HG03045 (cell line): Measurements from ENCODE around the gene SS18.

Experiments used
- ATAC-seq: cut with Tn5 transposase; IDR thresholded peaks from one replicate; pipeline ENCODE4 v1.9.1; 2021; ENCODE audit warnings: mild to moderate bottlenecking, moderate library complexity; ENCODE audit not compliant: unreplicated experiment

SS18 gene

GRCh38 chr18:26004832-26005231, 85.6 kb downstream of the SS18 start:
- no peak for ATAC-seq

DNA sequence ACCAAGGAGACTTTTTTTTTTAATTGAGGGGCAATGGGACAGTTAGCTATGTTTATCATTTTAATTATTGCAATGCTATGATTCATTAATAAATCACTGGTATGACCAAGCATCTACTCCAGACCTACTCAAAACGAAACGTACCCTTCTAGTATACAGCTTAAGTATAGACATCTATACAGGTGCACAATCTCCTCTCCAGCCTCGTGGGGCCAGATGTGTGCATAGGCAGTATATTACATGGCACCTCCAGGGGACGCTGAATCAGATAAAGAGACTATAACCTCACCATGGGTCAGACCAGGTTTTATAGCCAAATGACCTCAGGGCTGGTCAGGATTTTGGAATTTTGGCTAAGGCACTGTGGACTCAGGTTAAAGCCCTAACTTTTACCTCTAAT, 86.6 kb downstream of the SS18 start:
- no peak for ATAC-seq

DNA sequence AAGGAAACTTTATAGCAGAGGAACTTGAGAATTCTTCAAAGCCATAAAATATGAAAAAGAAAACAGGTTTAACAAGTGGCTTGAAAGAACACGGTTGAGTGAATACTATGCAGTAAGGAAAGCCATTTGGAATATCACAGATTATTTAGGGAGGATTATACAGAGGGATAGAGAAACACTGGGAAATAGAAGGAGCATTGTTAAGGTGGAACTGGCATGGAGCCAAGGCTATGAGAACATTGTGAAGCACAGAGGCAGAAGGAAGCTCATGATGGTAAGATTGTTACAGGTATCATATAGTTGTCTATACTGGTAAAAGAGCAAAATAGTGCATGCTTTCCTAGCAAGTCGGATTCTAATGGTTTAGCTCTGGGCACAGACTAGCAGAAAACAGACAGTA, 87.1 kb downstream of the SS18 start:
- ATAC-seq: no peak

DNA sequence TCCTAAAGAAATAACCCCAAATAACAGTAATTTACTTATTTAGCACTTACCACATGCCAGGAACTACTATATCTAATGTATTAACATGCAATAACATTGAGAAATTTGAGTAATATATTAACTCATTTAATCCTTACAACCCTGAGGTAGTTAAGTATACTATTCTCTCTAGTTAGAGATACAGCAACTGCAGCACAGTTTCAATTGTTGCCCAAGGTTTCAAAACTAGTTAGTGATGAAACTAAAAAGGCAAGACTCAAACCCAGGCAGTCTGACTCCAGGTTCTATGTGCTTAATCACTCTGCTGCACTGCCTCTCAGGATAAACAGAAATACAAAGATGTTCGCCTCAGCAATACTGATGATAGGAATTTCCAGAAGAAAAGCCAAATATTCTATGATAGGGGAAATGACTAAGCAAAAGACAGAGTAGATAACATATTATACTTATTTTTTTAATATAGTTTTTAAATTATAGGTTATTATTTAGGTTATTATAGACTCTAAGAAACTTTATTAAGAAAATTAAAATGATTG, 88.0 kb downstream of the SS18 start:
- no peak for ATAC-seq

- no peak for ATAC-seq
Measured at GRCh38 chr18:25998461-25998860, 92.0 kb downstream of the SS18 start.

- ATAC-seq: no peak
Measured at GRCh38 chr18:25992566-25992965, 97.8 kb downstream of the SS18 start.

DNA sequence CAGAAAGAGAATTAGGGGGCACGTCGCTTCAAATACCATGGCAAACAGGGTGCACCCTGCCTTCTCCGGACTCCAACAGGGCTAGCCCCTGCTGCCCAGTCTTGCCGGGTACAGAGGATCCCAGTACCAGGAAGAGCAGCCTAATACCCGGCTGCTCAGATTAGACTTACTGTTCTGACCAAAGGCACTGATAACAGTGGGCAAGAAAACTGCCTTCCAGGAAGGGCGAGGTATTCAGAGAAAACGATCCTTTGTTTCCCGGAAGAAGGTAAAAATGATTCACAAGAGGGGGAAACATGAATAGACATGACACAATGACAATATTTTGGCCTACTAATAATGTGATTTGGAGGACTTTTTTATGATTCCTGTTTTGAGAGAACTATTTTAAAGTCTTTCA, 99.9 kb downstream of the SS18 start:
- no peak for ATAC-seq

DNA sequence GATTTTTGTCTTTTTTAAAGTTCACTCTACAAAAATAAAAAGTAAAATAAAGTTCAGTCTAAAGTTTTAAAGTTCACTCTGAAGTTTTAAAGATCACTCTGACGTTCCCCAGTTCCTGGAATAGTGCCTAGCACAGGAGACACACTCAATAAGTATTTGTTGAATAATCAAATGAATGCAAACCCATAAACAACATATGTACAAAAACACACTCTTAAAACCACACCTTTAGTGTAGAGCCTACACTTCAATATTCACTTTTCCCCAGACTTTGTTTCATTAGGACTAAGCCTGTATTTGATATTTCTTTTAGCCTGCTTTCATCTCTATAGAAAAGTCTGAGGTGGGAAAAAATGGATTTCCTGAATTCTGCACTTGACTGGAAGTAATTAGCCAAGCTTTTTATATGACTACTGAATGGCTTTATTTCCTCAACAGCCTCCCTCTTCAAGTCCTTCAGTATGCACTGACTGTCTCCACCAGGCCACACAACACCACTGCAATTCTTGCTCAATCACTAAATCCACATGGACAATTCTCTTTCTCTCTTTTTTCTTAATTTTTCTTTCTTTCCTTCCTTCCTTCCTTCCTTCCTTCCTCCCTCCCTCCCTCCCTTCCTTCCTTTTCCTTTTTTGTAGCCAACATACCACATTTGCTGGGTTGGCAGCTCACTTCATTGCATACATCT, 104.6 kb downstream of the SS18 start:
- ATAC-seq: no peak

- ATAC-seq: no peak
Measured at GRCh38 chr18:25983730-25984129, 106.7 kb downstream of the SS18 start.

DNA sequence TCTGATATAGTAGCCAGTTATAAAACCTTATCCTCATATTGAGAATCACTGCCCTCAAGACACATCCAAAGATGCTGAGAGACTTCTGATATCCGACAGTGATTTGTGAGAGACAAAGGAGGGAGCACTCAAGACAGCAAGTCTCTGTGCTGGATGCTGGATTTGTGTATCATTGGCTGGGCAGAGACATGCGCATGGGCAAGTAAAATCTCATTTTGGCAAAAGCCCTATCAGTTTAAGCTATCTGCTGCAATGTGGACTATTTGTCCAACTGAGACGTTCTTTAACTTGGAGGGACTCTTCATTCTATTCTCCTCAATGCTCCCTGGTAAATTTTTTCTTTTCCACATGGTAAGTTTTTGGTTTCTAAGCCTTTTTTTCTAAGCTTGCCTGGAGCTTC, 107.5 kb downstream of the SS18 start:
- no peak for ATAC-seq

- no peak for ATAC-seq
Measured at GRCh38 chr18:25982153-25982552, 108.3 kb downstream of the SS18 start.

DNA sequence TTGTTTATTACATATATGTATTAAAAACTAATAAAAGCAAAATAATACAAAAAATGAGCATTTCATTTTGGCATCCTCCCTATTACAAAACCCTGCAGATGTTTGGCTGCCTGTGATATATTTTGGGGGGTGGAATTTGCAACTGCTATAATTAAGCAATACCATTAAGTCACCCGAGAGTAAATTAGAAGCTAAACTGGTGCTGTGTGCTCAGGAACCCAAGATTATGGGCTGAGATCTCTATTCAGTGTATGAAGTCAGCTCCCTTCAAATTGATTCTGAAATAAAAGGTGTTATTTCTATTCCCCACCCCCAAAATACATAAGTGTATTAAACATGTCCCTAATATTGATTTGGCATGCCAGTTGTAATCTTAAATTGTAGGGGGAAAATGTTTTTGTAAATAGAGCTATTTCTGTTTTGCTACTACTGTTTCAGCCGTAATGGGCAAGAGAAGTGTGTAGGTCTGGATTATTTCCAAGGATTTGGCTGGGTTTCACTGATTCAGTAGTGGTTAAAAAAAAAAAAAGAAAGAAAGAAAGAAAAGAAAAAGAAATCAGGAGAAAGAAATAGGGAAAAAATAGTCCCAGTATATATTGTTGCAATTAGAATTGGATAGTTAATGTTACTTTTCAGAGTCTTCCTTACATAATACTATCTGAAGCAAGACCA, 110.9 kb downstream of the SS18 start:
- ATAC-seq: no peak

- ATAC-seq: no peak
Measured at GRCh38 chr18:25976554-25976953, 113.9 kb downstream of the SS18 start.

- no peak for ATAC-seq
Measured at GRCh38 chr18:25974630-25975077, 115.8 kb downstream of the SS18 start.
